HG03196 (cell line): ENCODE measurements around the gene MS4A18.

ENCODE experiments used
- ATAC-seq: cut with Tn5 transposase; IDR thresholded peaks from one replicate; pipeline ENCODE4 v1.9.1; 2021; ENCODE audit not compliant: unreplicated experiment

MS4A18 gene

DNA sequence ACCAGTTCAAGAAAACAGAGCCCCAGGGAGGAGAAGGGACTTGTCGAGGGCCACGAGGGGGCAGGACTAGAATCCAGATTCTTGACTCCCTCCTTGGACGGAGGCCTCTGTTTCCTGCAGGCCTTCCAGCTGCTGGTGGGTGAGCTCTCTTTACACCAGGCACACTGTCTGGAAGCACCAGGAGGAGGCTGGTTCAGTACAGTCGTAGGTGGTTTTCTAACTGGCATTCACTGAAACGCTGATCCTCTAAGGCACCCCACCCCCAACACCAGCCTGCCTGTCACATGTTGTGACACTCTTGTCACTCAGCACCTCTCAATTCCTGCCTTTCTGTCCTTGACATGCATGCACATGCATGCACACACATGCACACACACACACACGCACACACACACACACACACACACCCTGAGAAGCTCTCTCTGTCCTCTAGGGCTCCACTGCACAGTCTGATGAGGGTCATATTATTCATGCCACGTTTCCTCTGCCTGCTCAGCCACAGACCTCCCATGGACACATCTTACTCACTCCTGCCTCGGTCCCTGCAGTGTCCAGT is 61.4 kb downstream of the MS4A18 start:
- ATAC-seq = no peak

- ATAC-seq = no peak
Observed at GRCh38 chr11:60786811-60787567, 62.5 kb downstream of the MS4A18 start.

DNA sequence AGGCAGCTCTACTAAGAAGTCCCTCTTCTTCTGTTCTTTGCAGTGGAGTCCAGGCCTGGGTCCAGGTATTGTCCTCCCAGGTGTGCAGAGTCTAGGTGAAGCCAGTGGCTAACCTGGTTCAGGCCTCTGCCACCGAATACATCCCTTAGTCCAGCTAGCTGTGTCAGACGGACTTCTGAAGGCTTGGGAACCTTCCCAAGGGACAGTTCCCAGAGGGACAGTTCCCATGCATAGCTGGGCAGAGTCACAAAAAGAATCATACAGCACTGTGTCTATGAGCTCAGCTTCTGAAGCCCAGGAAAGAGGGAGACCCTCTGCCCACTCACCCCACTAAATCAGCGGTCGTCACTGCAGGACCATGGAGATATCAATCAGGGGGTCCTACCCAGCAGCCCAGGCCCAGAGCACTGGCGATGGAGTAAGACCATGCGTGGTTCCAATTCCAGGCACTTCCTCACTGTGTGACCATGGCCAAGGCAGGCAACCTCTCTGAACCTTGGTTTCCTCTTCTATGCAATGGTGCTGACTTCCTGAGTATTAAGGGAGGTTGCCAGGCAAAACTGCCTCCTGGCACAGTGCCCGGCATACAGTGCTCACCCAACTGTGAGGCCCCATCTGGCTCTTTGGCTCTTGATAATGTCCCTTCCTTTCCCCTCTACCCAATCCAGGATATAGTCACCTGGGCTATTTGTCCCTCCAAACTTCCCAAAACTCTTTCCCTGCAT is 64.0 kb downstream of the MS4A18 start:
- no peak for ATAC-seq

GRCh38 chr11:60790726-60791125 is 66.2 kb downstream of the MS4A18 start:
- no peak for ATAC-seq

GRCh38 chr11:60791153-60791933 is 66.8 kb downstream of the MS4A18 start:
- ATAC-seq = no peak

GRCh38 chr11:60792521-60792920 is 68.0 kb downstream of the MS4A18 start:
- ATAC-seq = no peak
